K562 (cell line): ENCODE measurements around the gene GYS1. TPM values are rescaled to one million over a fixed set of nuclear protein-coding genes. Genes with fewer than 3 reads are reported as not detected.

Experiments used
- ATAC-seq: fragments of 200-7000 bp; cut with Tn5 transposase; 3 replicates; pipeline ENCODE4 v1.9.1; 2020; ENCODE audit warnings: moderate library complexity
- BruUV-seq: library from RNA; stranded (reverse); fragments of 400-500 nt; replicated peaks from 2 replicates; lab custom pipeline; 2021; lab: Mats Ljungman, UMichigan
- CTCF ChIA-PET: fragments of 300-600 bp; formaldehyde crosslinking; extraction: SDS; loops from one replicate; lab custom pipeline; 2021; ENCODE audit warnings: low intra/inter-chr PET ratio; lab: Yijun Ruan, JAX
- POLR2A ChIA-PET: fragments of 300-600, 350-650 bp; sonication (Branson Sonifier 250); formaldehyde crosslinking; extraction: SDS; loops from one replicate; lab custom pipeline; 2021; ENCODE audit warnings: antibody characterized with exemption, inconsistent platforms; lab: Yijun Ruan, JAX
- DNase-seq, 4 experiments: peaks; one replicate each; pipeline versions ENCODE4 v3.0.0 to v3.0.0-alpha.2; 2011 to 2018; ENCODE audit warnings: low spot score in 3 of 4, mixed read lengths in 3 of 4; ENCODE audit errors: extremely low read depth in 1 of 4
- FAIRE-seq: peaks from 2 replicates; lab custom pipeline; 2011; peaks lifted over from hg19 to GRCh38; lab: Jason Lieb, UNC
- H2AFZ ChIP-seq: 2 replicates; pipeline ENCODE4 v1.6.0; 2011; ENCODE audit warnings: low read depth, low read length, control low read depth, inconsistent platforms
- H3K27ac ChIP-seq: fragments of 200-600 bp; 3 replicates; pipeline ENCODE4 v1.8.0; 2011; ENCODE audit warnings: low read depth, mild to moderate bottlenecking, control low read depth, inconsistent platforms, low read length, moderate library complexity, mixed read lengths; ENCODE audit errors: extremely low read depth
- H3K27me3 ChIP-seq, 2 experiments: fragments of 300-600 bp in 1 of 2; 2 replicates in 1 of 2; 3 replicates in 1 of 2; pipeline versions ENCODE4 v1.6.0 to v1.8.0; 2011; ENCODE audit warnings: inconsistent platforms in 2 of 2, low read length in 2 of 2, mild to moderate bottlenecking in 1 of 2, mixed read lengths in 1 of 2, moderate library complexity in 1 of 2; ENCODE audit not compliant: control insufficient read depth in 2 of 2, insufficient read depth in 2 of 2
- H3K36me3 ChIP-seq: fragments of 300-600 bp; 3 replicates; pipeline ENCODE4 v1.8.0; 2011; ENCODE audit warnings: mild to moderate bottlenecking, low read length, inconsistent platforms; ENCODE audit not compliant: control insufficient read depth, insufficient read depth
- H3K4me1 ChIP-seq, 2 experiments: fragments of 200-600 bp in 1 of 2; replicated peaks in 1 of 2; 2 replicates in 1 of 2; 3 replicates in 1 of 2; pipeline versions ENCODE4 v1.5.1 to v1.8.0; 2011; ENCODE audit warnings: inconsistent platforms in 2 of 2, low read length in 2 of 2, mild to moderate bottlenecking in 1 of 2, mixed read lengths in 1 of 2, moderate library complexity in 1 of 2; ENCODE audit not compliant: control insufficient read depth in 2 of 2, insufficient read depth in 2 of 2
- H3K4me2 ChIP-seq: 2 replicates; pipeline ENCODE4 v1.6.1; 2011; ENCODE audit warnings: low read length, control low read depth, inconsistent platforms, mixed read lengths; ENCODE audit not compliant: insufficient read depth
- H3K4me3 ChIP-seq: fragments of 200-600 bp; sonication (generic), shearing (Covaris generic); 2 replicates; pipeline ENCODE4 v1.5.1; 2016; ENCODE audit warnings: control low read depth, inconsistent platforms
- H3K79me2 ChIP-seq: fragments of 200-600 bp; 3 replicates; pipeline ENCODE4 v1.8.0; 2011; ENCODE audit warnings: low read length, inconsistent platforms; ENCODE audit not compliant: control insufficient read depth, insufficient read depth
- H3K9ac ChIP-seq, 2 experiments: 2 replicates each; pipeline versions ENCODE4 v1.6.0 to v1.6.1; 2011; ENCODE audit warnings: low read depth in 2 of 2, low read length in 2 of 2, control low read depth in 1 of 2, inconsistent platforms in 1 of 2, mild to moderate bottlenecking in 1 of 2, mixed read lengths in 1 of 2; ENCODE audit not compliant: insufficient read depth in 1 of 2
- H3K9me1 ChIP-seq: one replicate; pipeline ENCODE4 v1.6.0; 2011; ENCODE audit warnings: inconsistent platforms, mild to moderate bottlenecking, low read length, moderate library complexity; ENCODE audit not compliant: control insufficient read depth, insufficient read depth
- H3K9me3 ChIP-seq: replicated peaks from 2 replicates; pipeline ENCODE4 v1.5.1; 2011; ENCODE audit warnings: low read depth, low read length, inconsistent platforms; ENCODE audit not compliant: control insufficient read depth, insufficient read depth
- H4K20me1 ChIP-seq: replicated peaks from 2 replicates; pipeline ENCODE4 v1.6.1; 2011; ENCODE audit warnings: low read length, inconsistent platforms, mixed read lengths; ENCODE audit not compliant: control insufficient read depth, insufficient read depth
- CAMTA2 ChIP-seq: fragments of 250-450 bp; sonication (Bioruptor Pico); conservative IDR thresholded peaks from 2 replicates; pipeline ENCODE4 v1.5.1; 2022
- EP300 ChIP-seq: IDR thresholded peaks from 2 replicates; pipeline ENCODE4 v1.6.1; 2012; ENCODE audit warnings: low read length, improper control_type of control experiment
- HNRNPK ChIP-seq: fragments of 200-400 bp; formaldehyde crosslinking; IDR thresholded peaks from one replicate; pipeline ENCODE4 v1.6.1; 2018; ENCODE audit warnings: mild to moderate bottlenecking, low read depth, low read length; ENCODE audit not compliant: poor library complexity, severe bottlenecking
- IRF2 ChIP-seq: sonication (generic); formaldehyde crosslinking; IDR thresholded peaks from 2 replicates; pipeline ENCODE4 v1.8.1; 2022; ENCODE audit warnings: mild to moderate bottlenecking, missing genetic modification reagents
- KAT2B ChIP-seq: IDR thresholded peaks from one replicate; pipeline ENCODE4 v1.6.1; 2012; ENCODE audit warnings: low read depth, mild to moderate bottlenecking, control low read depth, inconsistent platforms, low read length, moderate library complexity
- KAT8 ChIP-seq: fragments of 450-650 bp; IDR thresholded peaks from 2 replicates; pipeline ENCODE4 v1.6.1; 2016; ENCODE audit warnings: low read depth, mild to moderate bottlenecking
- KLF10 ChIP-seq: fragments of 250-450 bp; sonication (Bioruptor Pico); IDR thresholded peaks from 2 replicates; pipeline ENCODE4 v1.6.1; 2021; ENCODE audit warnings: matching md5 sums
- MTA1 ChIP-seq: fragments of 450-650 bp; IDR thresholded peaks from 2 replicates; pipeline ENCODE4 v1.6.1; 2017; ENCODE audit warnings: borderline replicate concordance
- NR4A1 ChIP-seq, 2 experiments: fragments of 250-450 bp in 1 of 2; fragments of 450-650 bp in 1 of 2; sonication (Bioruptor Pico) in 1 of 2; IDR thresholded peaks; 2 replicates each; pipeline versions ENCODE4 v1.4.0 to v1.6.1; 2016 to 2020; ENCODE audit warnings: mild to moderate bottlenecking in 2 of 2, missing compliant biosample characterization in 1 of 2, missing genetic modification characterization in 1 of 2, moderate library complexity in 1 of 2
- POLR2AphosphoS5 ChIP-seq: IDR thresholded peaks from 2 replicates; pipeline ENCODE4 v1.6.1; 2011; ENCODE audit warnings: mild to moderate bottlenecking, low read depth, low read length, moderate library complexity; ENCODE audit not compliant: control insufficient read depth, insufficient read depth
- PURB ChIP-seq: sonication (generic); formaldehyde crosslinking; IDR thresholded peaks from 2 replicates; pipeline ENCODE4 v1.9.0; 2021; ENCODE audit warnings: low read depth, mild to moderate bottlenecking, missing genetic modification reagents
- SMARCB1 ChIP-seq: IDR thresholded peaks from 2 replicates; pipeline ENCODE4 v1.6.1; 2011; ENCODE audit warnings: improper control_type of control experiment, low read depth; ENCODE audit not compliant: insufficient read length
- WHSC1 ChIP-seq: IDR thresholded peaks from one replicate; pipeline ENCODE4 v1.6.1; 2012; ENCODE audit warnings: low read length, control low read depth, inconsistent platforms
- ZFPM2 ChIP-seq: fragments of 250-450 bp; sonication (Bioruptor Pico); IDR thresholded peaks from 2 replicates; pipeline ENCODE4 v1.5.1; 2022; ENCODE audit warnings: mild to moderate bottlenecking
- ZNF165 ChIP-seq: fragments of 250-450 bp; sonication (Bioruptor Pico); IDR thresholded peaks from 2 replicates; pipeline ENCODE4 v1.4.0; 2020; ENCODE audit warnings: borderline replicate concordance
- ZNF311 ChIP-seq: fragments of 250-450 bp; sonication (Bioruptor Pico); IDR thresholded peaks from 2 replicates; pipeline ENCODE4 v1.4.0; 2020; ENCODE audit warnings: mild to moderate bottlenecking, moderate library complexity
- ZSCAN29 ChIP-seq: fragments of 450-650 bp; IDR thresholded peaks from 2 replicates; pipeline ENCODE4 v1.6.1; 2017
- WGBS: fragments of 100-300 bp; shearing (Covaris generic); methylation state at CpG from one replicate; pipeline ENCODE4 v1.1.6; 2016; ENCODE audit warnings: low coverage, mixed read lengths; ENCODE audit not compliant: insufficient coverage; ENCODE audit errors: missing lambda C conversion rate; 5-methylcytosine and 5-hydroxymethylcytosine counted together
- in situ Hi-C: fragments of 300-500 bp; cut with MboI; formaldehyde crosslinking; loops from 4 replicates; pipeline ENCODE4 v1.15.0; 2018; ENCODE audit warnings: inconsistent platforms, mixed read lengths
- intact Hi-C: fragments of 100-400 bp; cut with micrococcal nuclease; formaldehyde crosslinking; loops from 2 replicates; pipeline ENCODE4 v1.14.2; 2022
- polyA plus RNA-seq, 8 experiments: library from polyadenylated mRNA; depleted of rRNA in 4 of 8; stranded (reverse) in 5 of 8; unstranded in 3 of 8; fragments of >200 nt; fragmentation: Nextera tagmentation in 2 of 8; fragmentation: Illumina TruSeq in 1 of 8; extraction: Ambion mirVana in 2 of 8; extraction: Trizol in 1 of 8; gene quantifications; 2 replicates each; pipeline versions ENCODE4 v1.2.1 to v1.2.3, GENCODE V29; 2011 to 2014; ENCODE audit warnings: inconsistent platforms in 1 of 8, missing spikeins in 1 of 8
- total RNA-seq, 7 experiments: library from RNA; depleted of rRNA in 6 of 7; stranded (reverse); fragments of >200 nt in 6 of 7; fragmentation: Illumina TruSeq in 2 of 7; extraction: Trizol in 2 of 7; gene quantifications; 2 replicates each; pipeline versions ENCODE4 v1.2.1 to v1.2.3, GENCODE V29; 2011 to 2021; ENCODE audit warnings: low replicate concordance in 1 of 7
- TF ChIP-seq, protein P1 (sequence below): sonication (generic); formaldehyde crosslinking; IDR thresholded peaks from 2 replicates; pipeline ENCODE4 v1.8.1; 2023; ENCODE audit warnings: mild to moderate bottlenecking, missing genetic modification reagents, moderate library complexity
- TF ChIP-seq, protein P2 (sequence below), 2 experiments: fragments of 450-650 bp; conservative IDR thresholded peaks; 2 replicates each; pipeline ENCODE4 v1.6.1; 2017; ENCODE audit warnings: mild to moderate bottlenecking in 2 of 2, moderate library complexity in 2 of 2

The GYS1 gene
- total and polyA plus RNA-seq, 9 of the 15 experiments (the other 6 are each of a cell fraction or from before 2014, with no cell fraction given) = 1.9 to 31.1 (median 15.2) TPM

DNA sequence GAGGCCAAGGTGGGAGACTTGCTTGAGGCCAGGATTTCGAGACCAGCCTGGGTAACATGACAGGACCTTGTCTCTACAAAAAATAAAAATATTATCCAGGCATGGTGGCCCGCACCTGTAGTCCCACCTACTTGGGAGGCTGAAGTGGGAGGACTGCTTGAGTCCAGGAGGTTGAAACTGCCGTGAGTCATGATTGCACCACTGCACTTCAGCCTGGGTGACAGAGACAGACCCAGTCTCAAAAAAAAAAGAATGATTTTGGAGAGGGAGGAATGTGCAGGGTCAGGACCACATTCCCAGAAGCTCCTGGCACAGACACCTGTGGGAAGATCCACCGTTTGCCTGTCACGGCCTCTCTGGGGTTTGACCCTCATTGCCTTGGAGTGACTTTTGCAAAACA, 47.7 kb downstream of the GYS1 start:
- Histone ChIP-seq H3K4me3 (no peak overlapping the region), H3K4me2 (no peak overlapping the region), H3K4me1 (peaks cover 10 to 21% of the 10 kb centered on the region in 2 experiments; a peak in 4 of 5 replicates), H3K36me3 (no peaks in the 10 kb centered on the region; the same call in 2 of the 3 replicates), H2AFZ (no peak overlapping the region), H4K20me1 (no peaks in the 10 kb centered on the region), H3K9ac (no peak overlapping the region), H3K79me2 (no peaks in the 10 kb centered on the region), H3K9me3 (peaks cover 11% of the 10 kb centered on the region), H3K9me1 (no peaks in the 10 kb centered on the region), H3K27ac (no peak overlapping the region), H3K27me3 (no peaks in the 10 kb centered on the region)
- POLR2A ChIA-PET = interaction anchor here (2.8 kb wide), 1 partner anchor 9 kb away, joined by 8 read pairs; the partner anchor contains the start of gene BAX
- no peak for FAIRE-seq
- intact Hi-C loops = no loop called here
- WGBS = 66% methylated on average over 5 of the region's 5 CpGs
- DNase-seq = no peak
- no TSS peak for BruUV-seq
- in situ Hi-C loops = no loop called here
- no peak for ATAC-seq
- TF ChIP-seq KAT2B = no peak
- TF ChIP-seq HNRNPK = no peak
- TF ChIP-seq, protein P1, sequence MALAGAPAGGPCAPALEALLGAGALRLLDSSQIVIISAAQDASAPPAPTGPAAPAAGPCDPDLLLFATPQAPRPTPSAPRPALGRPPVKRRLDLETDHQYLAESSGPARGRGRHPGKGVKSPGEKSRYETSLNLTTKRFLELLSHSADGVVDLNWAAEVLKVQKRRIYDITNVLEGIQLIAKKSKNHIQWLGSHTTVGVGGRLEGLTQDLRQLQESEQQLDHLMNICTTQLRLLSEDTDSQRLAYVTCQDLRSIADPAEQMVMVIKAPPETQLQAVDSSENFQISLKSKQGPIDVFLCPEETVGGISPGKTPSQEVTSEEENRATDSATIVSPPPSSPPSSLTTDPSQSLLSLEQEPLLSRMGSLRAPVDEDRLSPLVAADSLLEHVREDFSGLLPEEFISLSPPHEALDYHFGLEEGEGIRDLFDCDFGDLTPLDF (CRISPR knock-in tag) = no peak
- TF ChIP-seq, protein P2, sequence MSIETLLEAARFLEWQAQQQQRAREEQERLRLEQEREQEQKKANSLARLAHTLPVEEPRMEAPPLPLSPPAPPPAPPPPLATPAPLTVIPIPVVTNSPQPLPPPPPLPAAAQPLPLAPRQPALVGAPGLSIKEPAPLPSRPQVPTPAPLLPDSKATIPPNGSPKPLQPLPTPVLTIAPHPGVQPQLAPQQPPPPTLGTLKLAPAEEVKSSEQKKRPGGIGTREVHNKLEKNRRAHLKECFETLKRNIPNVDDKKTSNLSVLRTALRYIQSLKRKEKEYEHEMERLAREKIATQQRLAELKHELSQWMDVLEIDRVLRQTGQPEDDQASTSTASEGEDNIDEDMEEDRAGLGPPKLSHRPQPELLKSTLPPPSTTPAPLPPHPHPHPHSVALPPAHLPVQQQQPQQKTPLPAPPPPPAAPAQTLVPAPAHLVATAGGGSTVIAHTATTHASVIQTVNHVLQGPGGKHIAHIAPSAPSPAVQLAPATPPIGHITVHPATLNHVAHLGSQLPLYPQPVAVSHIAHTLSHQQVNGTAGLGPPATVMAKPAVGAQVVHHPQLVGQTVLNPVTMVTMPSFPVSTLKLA (conservative IDR thresholded peaks at IDR 0.05) = no peak
- TF ChIP-seq ZSCAN29 = no peak
- no peak for TF ChIP-seq CAMTA2 (CRISPR knock-in tag)
- TF ChIP-seq POLR2AphosphoS5 = no peak
- TF ChIP-seq SMARCB1 = no peak
- no peak for TF ChIP-seq MTA1
- TF ChIP-seq PURB (CRISPR knock-in tag) = no peak
- no peak for TF ChIP-seq NR4A1 (CRISPR knock-in tag; IDR thresholded peaks at IDR 0.05)
- TF ChIP-seq NR4A1 (tag; IDR thresholded peaks at IDR 0.05) = no peak
- no peak for TF ChIP-seq ZNF311 (CRISPR knock-in tag)
- no peak for TF ChIP-seq EP300
- no peak for TF ChIP-seq ZNF165
- TF ChIP-seq KAT8 = no peak
- no peak for TF ChIP-seq IRF2
- TF ChIP-seq ZFPM2 (CRISPR knock-in tag) = no peak
- TF ChIP-seq WHSC1 = no peak
- TF ChIP-seq KLF10 (CRISPR knock-in tag) = no peak
- CTCF ChIA-PET = no interaction called here
